GM06990 (cell line): ENCODE measurements around the gene GP1BB.

ENCODE experiments used
- DNase-seq: peaks from one replicate; pipeline ENCODE4 v3.0.0-alpha.2; 2011; ENCODE audit not compliant: insufficient read length; ENCODE audit errors: extremely low read depth
- H3K27me3 ChIP-seq: replicated peaks from 2 replicates; pipeline ENCODE4 v1.6.0; 2011; ENCODE audit warnings: low read length; ENCODE audit not compliant: control insufficient read depth, insufficient read depth
- H3K36me3 ChIP-seq: 2 replicates; pipeline ENCODE4 v1.5.1; 2011; ENCODE audit warnings: low read length; ENCODE audit not compliant: control insufficient read depth, insufficient read depth
- H3K4me3 ChIP-seq: replicated peaks from 2 replicates; pipeline ENCODE4 v1.5.1; 2011; ENCODE audit warnings: low read depth, mild to moderate bottlenecking, control low read depth, low read length
- CTCF ChIP-seq: IDR thresholded peaks from 2 replicates; pipeline ENCODE4 v1.5.1; 2011; ENCODE audit warnings: low read length, control low read depth, mild to moderate bottlenecking, inconsistent platforms; ENCODE audit not compliant: insufficient read depth, poor library complexity, severe bottlenecking

GP1BB gene

GRCh38 chr22:19706661-19707151, 16.6 kb upstream of the GP1BB start:
- no peak for DNase-seq
- Histone ChIP-seq H3K27me3 (peaks cover 1% of the 10 kb centered on the region; the same call in 1 of the 2 replicates), H3K4me3 (no peak overlapping the region), H3K36me3 (no peaks in the 10 kb centered on the region)
- no peak for TF ChIP-seq CTCF

GRCh38 chr22:19707347-19708290, 15.7 kb upstream of the GP1BB start:
- DNase-seq = no peak

GRCh38 chr22:19708321-19709011, 14.9 kb upstream of the GP1BB start:
- Histone ChIP-seq H3K4me3 (no peak overlapping the region), H3K27me3 (peaks cover 1% of the 10 kb centered on the region; the same call in 1 of the 2 replicates), H3K36me3 (no peaks in the 10 kb centered on the region)
- DNase-seq = no peak
- no peak for TF ChIP-seq CTCF

More at GRCh38 chr22:19707347-19708290, 15.7 kb upstream of the GP1BB start:
- TF ChIP-seq CTCF = no peak
- Histone ChIP-seq H3K27me3 (peaks cover 1% of the 10 kb centered on the region; the same call in 1 of the 2 replicates), H3K36me3 (no peaks in the 10 kb centered on the region), H3K4me3 (no peak overlapping the region)

- TF ChIP-seq CTCF = no peak
- H3K4me3 ChIP-seq = no peak overlapping the region
- no peaks in the 10 kb centered on the region for H3K36me3 ChIP-seq
- DNase-seq = no peak
- H3K27me3 ChIP-seq = peaks cover 1% of the 10 kb centered on the region; the same call in 1 of the 2 replicates
Measured at GRCh38 chr22:19709063-19709769, 14.1 kb upstream of the GP1BB start.

- peaks cover 1% of the 10 kb centered on the region; the same call in 1 of the 2 replicates for H3K27me3 ChIP-seq
- no peaks in the 10 kb centered on the region for H3K36me3 ChIP-seq
- no peak for TF ChIP-seq CTCF
- DNase-seq = no peak
- no peak overlapping the region for H3K4me3 ChIP-seq
Measured at GRCh38 chr22:19710020-19710768, 13.1 kb upstream of the GP1BB start.
